H9 (cell line): ENCODE data around the gene NHLRC3. TPM values are rescaled to one million over a fixed set of nuclear protein-coding genes. Genes with fewer than 3 reads are reported as not detected.
A peak's percentile ranks its signal among the peaks of the same experiment; 100 is the strongest.

Experiments used
- DNase-seq: peaks from one replicate; pipeline ENCODE4 v3.0.0-alpha.2; 2017
- H2AFZ ChIP-seq: one replicate; pipeline ENCODE4 v1.6.1; 2013; ENCODE audit warnings: mild to moderate bottlenecking, low read length, control low read depth, moderate library complexity
- H2AK5ac ChIP-seq: 2 replicates; pipeline ENCODE4 v1.6.1; 2013; ENCODE audit warnings: low read length, control low read depth, mixed read lengths; ENCODE audit not compliant: insufficient read length
- H2BK120ac ChIP-seq: one replicate; pipeline ENCODE4 v1.6.1; 2013; ENCODE audit warnings: low read depth, mild to moderate bottlenecking, low read length, control low read depth, inconsistent platforms; ENCODE audit not compliant: poor library complexity, severe bottlenecking
- H2BK12ac ChIP-seq: 2 replicates; pipeline ENCODE4 v1.6.1; 2013; ENCODE audit warnings: low read length, control low read depth, mixed read lengths, low read depth; ENCODE audit not compliant: insufficient read length
- H2BK15ac ChIP-seq: 2 replicates; pipeline ENCODE4 v1.6.1; 2013; ENCODE audit warnings: low read depth, low read length, control low read depth
- H2BK20ac ChIP-seq: one replicate; pipeline ENCODE4 v1.6.1; 2013; ENCODE audit warnings: low read depth, mild to moderate bottlenecking, low read length, control low read depth, inconsistent platforms; ENCODE audit not compliant: poor library complexity, severe bottlenecking
- H2BK5ac ChIP-seq: 2 replicates; pipeline ENCODE4 v1.6.1; 2013; ENCODE audit warnings: low read length, control low read depth, mixed read lengths; ENCODE audit not compliant: insufficient read length
- H3K14ac ChIP-seq: 2 replicates; pipeline ENCODE4 v1.6.1; 2013; ENCODE audit warnings: low read length, control low read depth; ENCODE audit not compliant: insufficient read depth
- H3K18ac ChIP-seq: 2 replicates; pipeline ENCODE4 v1.6.1; 2013; ENCODE audit warnings: low read depth, mild to moderate bottlenecking, mixed read lengths, low read length, control low read depth; ENCODE audit not compliant: insufficient read length
- H3K23ac ChIP-seq: 2 replicates; pipeline ENCODE4 v1.6.1; 2013; ENCODE audit warnings: low read length, control low read depth, mixed read lengths, low read depth; ENCODE audit not compliant: insufficient read length
- H3K23me2 ChIP-seq: 2 replicates; pipeline ENCODE4 v1.6.1; 2013; ENCODE audit warnings: low read depth, mild to moderate bottlenecking, mixed read lengths, low read length, control low read depth; ENCODE audit not compliant: insufficient read length, poor library complexity, severe bottlenecking
- H3K27ac ChIP-seq: 2 replicates; pipeline ENCODE4 v1.5.1; 2013; ENCODE audit warnings: low read length, control low read depth, mixed read lengths, low read depth; ENCODE audit not compliant: insufficient read length
- H3K27me3 ChIP-seq: 2 replicates; pipeline ENCODE4 v1.6.1; 2013; ENCODE audit warnings: low read length, control low read depth, inconsistent platforms; ENCODE audit not compliant: insufficient read depth
- H3K4ac ChIP-seq: 2 replicates; pipeline ENCODE4 v1.6.1; 2013; ENCODE audit warnings: low read depth, mild to moderate bottlenecking, control low read depth, inconsistent platforms, low read length, moderate library complexity
- H3K4me1 ChIP-seq: 2 replicates; pipeline ENCODE4 v1.6.1; 2013; ENCODE audit warnings: low read length, control low read depth, inconsistent platforms; ENCODE audit not compliant: insufficient read depth
- H3K4me2 ChIP-seq: 2 replicates; pipeline ENCODE4 v1.6.1; 2013; ENCODE audit warnings: low read length, control low read depth, mixed read lengths; ENCODE audit not compliant: insufficient read length, insufficient read depth
- H3K56ac ChIP-seq: 2 replicates; pipeline ENCODE4 v1.6.1; 2013; ENCODE audit warnings: low read depth, mild to moderate bottlenecking, mixed read lengths, low read length, control low read depth; ENCODE audit not compliant: insufficient read length
- H3K79me1 ChIP-seq: 2 replicates; pipeline ENCODE4 v1.6.1; 2013; ENCODE audit warnings: low read depth, mild to moderate bottlenecking, moderate library complexity, low read length, control low read depth, inconsistent platforms; ENCODE audit not compliant: insufficient read depth, poor library complexity, severe bottlenecking
- H3K79me2 ChIP-seq: 2 replicates; pipeline ENCODE4 v1.6.1; 2013; ENCODE audit warnings: low read length, control low read depth, inconsistent platforms; ENCODE audit not compliant: insufficient read depth
- H3K9ac ChIP-seq: 2 replicates; pipeline ENCODE4 v1.6.1; 2013; ENCODE audit warnings: low read length, control low read depth, mixed read lengths; ENCODE audit not compliant: insufficient read length; ENCODE audit errors: extremely low read depth
- H3K9me3 ChIP-seq: one replicate; pipeline ENCODE4 v1.6.1; 2013; ENCODE audit warnings: low read depth, low read length, inconsistent platforms; ENCODE audit not compliant: control insufficient read depth
- H3T11ph ChIP-seq: one replicate; pipeline ENCODE4 v1.6.1; 2013; ENCODE audit warnings: mild to moderate bottlenecking, low read length, control low read depth, inconsistent platforms
- H4K20me1 ChIP-seq: one replicate; pipeline ENCODE4 v1.6.1; 2013; ENCODE audit not compliant: control insufficient read depth, insufficient read length, insufficient read depth
- H4K5ac ChIP-seq: 2 replicates; pipeline ENCODE4 v1.6.1; 2013; ENCODE audit warnings: low read depth, mild to moderate bottlenecking, mixed read lengths, low read length, control low read depth; ENCODE audit not compliant: insufficient read length
- H4K8ac ChIP-seq: replicated peaks from 2 replicates; pipeline ENCODE4 v1.6.1; 2013; ENCODE audit warnings: low read length, control low read depth, mixed read lengths, low read depth; ENCODE audit not compliant: insufficient read length
- H4K91ac ChIP-seq: 2 replicates; pipeline ENCODE4 v1.6.1; 2013; ENCODE audit warnings: low read depth, mild to moderate bottlenecking, moderate library complexity, mixed read lengths, low read length, control low read depth; ENCODE audit not compliant: insufficient read length
- H3K27ac Mint-ChIP-seq, 3 experiments: 2 replicates in 2 of 3; 3 replicates in 1 of 3; pipeline ENCODE4 v1.8.0; 2020 to 2021; ENCODE audit warnings: mixed read lengths in 3 of 3, mild to moderate bottlenecking in 1 of 3, moderate library complexity in 1 of 3
- H3K27me3 Mint-ChIP-seq: 2 replicates; pipeline ENCODE4 v1.8.0; 2021; ENCODE audit warnings: low read depth, mild to moderate bottlenecking, moderate library complexity, mixed read lengths
- H3K36me3 Mint-ChIP-seq, 3 experiments: 2 replicates in 2 of 3; 3 replicates in 1 of 3; pipeline ENCODE4 v1.8.0; 2020 to 2021; ENCODE audit warnings: low read depth in 3 of 3, mixed read lengths in 3 of 3; ENCODE audit not compliant: insufficient read depth in 1 of 3
- H3K4me1 Mint-ChIP-seq, 2 experiments: 2 replicates each; pipeline ENCODE4 v1.8.0; 2020; ENCODE audit warnings: mixed read lengths in 2 of 2
- H3K4me3 Mint-ChIP-seq, 2 experiments: 2 replicates in 1 of 2; 3 replicates in 1 of 2; pipeline ENCODE4 v1.8.0; 2020 to 2021; ENCODE audit warnings: mild to moderate bottlenecking in 2 of 2, mixed read lengths in 2 of 2, moderate library complexity in 1 of 2
- H3K9me3 Mint-ChIP-seq, 2 experiments: 2 replicates in 1 of 2; 3 replicates in 1 of 2; pipeline ENCODE4 v1.8.0; 2020; ENCODE audit warnings: mild to moderate bottlenecking in 2 of 2, mixed read lengths in 2 of 2, moderate library complexity in 1 of 2
- CTCF ChIP-seq: fragments of 200-600 bp; sonication (generic); conservative IDR thresholded peaks from 3 replicates; pipeline ENCODE4 v1.8.0; 2021; ENCODE audit warnings: antibody characterized with exemption, mild to moderate bottlenecking
- total RNA-seq: library from RNA; stranded (reverse); gene quantifications from 2 replicates; pipeline ENCODE4 v1.2.1, GENCODE V29; 2021

Gene NHLRC3
- total RNA-seq, 1 experiment from 2014 or later: 17.6 TPM

DNA sequence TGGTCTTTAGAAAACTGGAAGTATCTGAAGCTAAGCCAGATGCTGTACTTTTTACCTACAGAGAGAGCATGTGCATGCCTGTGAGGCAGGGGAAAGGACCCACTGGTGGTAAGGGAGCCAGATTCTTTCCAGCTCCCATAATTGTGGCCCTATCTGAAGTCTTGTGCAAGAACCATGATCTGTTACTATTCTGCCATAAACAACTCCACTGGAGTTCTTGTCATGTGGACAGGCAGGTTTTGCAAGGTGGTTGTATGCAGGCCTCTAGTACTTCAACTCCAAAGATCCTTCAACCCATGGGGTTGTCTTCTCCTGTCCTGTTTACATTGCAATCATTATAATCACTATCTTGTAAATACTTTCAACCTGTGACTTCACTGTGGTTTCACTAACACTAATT lies 14.5 kb upstream of the NHLRC3 start:
- Mint-ChIP-seq H3K4me3 (peak overlapping the region; percentile 5 to 9; a peak in 2 of 5 replicates), H3K27ac (peak overlapping the region; percentile 9 to 97 (median 76)), H3K27me3 (no peaks in the 10 kb centered on the region), H3K36me3 (peaks cover 43 to 80% (median 79%) of the 10 kb centered on the region in 3 experiments), H3K4me1 (peaks cover 41 to 47% of the 10 kb centered on the region in 2 experiments), H3K9me3 (no peaks in the 10 kb centered on the region)
- H4K8ac ChIP-seq: no peak overlapping the region
- no peak overlapping the region for H2BK20ac ChIP-seq
- no peaks in the 10 kb centered on the region for H3K27me3 ChIP-seq
- H3K4me1 ChIP-seq: peaks cover 14% of the 10 kb centered on the region
- no peak overlapping the region for H3K23ac ChIP-seq
- H3K9ac ChIP-seq: peak overlapping the region; percentile 5
- H3K4me2 ChIP-seq: peak overlapping the region; percentile 48
- H3K4ac ChIP-seq: no peak overlapping the region
- peaks cover 4% of the 10 kb centered on the region for H3K79me1 ChIP-seq
- TF ChIP-seq CTCF: no peak
- peak overlapping the region; percentile 67 for H2AK5ac ChIP-seq
- H3K79me2 ChIP-seq: no peaks in the 10 kb centered on the region
- no peak overlapping the region for H2AFZ ChIP-seq
- no peaks in the 10 kb centered on the region for H3K9me3 ChIP-seq
- no peak overlapping the region for H2BK120ac ChIP-seq
- no peak for DNase-seq
- no peak overlapping the region for H3K56ac ChIP-seq
- H3K18ac ChIP-seq: peak overlapping the region; percentile 61
- H3K23me2 ChIP-seq: no peaks in the 10 kb centered on the region
- H3K27ac ChIP-seq: peak overlapping the region; percentile 99
- no peaks in the 10 kb centered on the region for H4K20me1 ChIP-seq
- no peak overlapping the region for H2BK15ac ChIP-seq
- no peak overlapping the region for H4K5ac ChIP-seq
- no peak overlapping the region for H3T11ph ChIP-seq
- peak overlapping the region; percentile 77 for H2BK5ac ChIP-seq
- peak overlapping the region; percentile 71 for H4K91ac ChIP-seq
- peak overlapping the region; percentile 52; the same call in 1 of the 2 replicates for H3K14ac ChIP-seq
- H2BK12ac ChIP-seq: peak overlapping the region; percentile 80
